HUES64 (cell line): Measurements from ENCODE around the gene TMEM259.

Experiments used
- H3K27ac ChIP-seq: 2 replicates; pipeline ENCODE4 v1.7.0; 2013; ENCODE audit warnings: low read depth, low read length, inconsistent platforms
- H3K27me3 ChIP-seq: 2 replicates; pipeline ENCODE4 v1.6.1; 2013; ENCODE audit warnings: mild to moderate bottlenecking, low read length; ENCODE audit not compliant: insufficient read depth
- H3K36me3 ChIP-seq: 2 replicates; pipeline ENCODE4 v1.6.1; 2013; ENCODE audit warnings: mild to moderate bottlenecking, low read length; ENCODE audit not compliant: insufficient read depth
- H3K4me1 ChIP-seq: 2 replicates; pipeline ENCODE4 v1.6.1; 2013; ENCODE audit warnings: mild to moderate bottlenecking, low read length, moderate library complexity; ENCODE audit not compliant: insufficient read depth
- H3K4me3 ChIP-seq: 2 replicates; pipeline ENCODE4 v1.5.1; 2013; ENCODE audit warnings: mild to moderate bottlenecking, low read length, moderate library complexity
- H3K9ac ChIP-seq: 2 replicates; pipeline ENCODE4 v1.6.1; 2013; ENCODE audit warnings: mild to moderate bottlenecking, low read depth, low read length
- H3K9me3 ChIP-seq: 2 replicates; pipeline ENCODE4 v1.6.1; 2013; ENCODE audit warnings: low read depth, low read length; ENCODE audit not compliant: insufficient read depth
- whole genome bisulfite sequencing: fragments of 150-250, 120-280 bp; methylation state at CpG from one replicate; pipeline ENCODE4 v1.1.7; 2013; ENCODE audit warnings: missing lambda C conversion rate; 5-methylcytosine and 5-hydroxymethylcytosine counted together

TMEM259 gene

GRCh38 chr19:973726-974563 lies 47.0 kb downstream of the TMEM259 start:
- peaks cover 34% of the 10 kb centered on the region for H3K36me3 ChIP-seq
- no peak overlapping the region for H3K4me3 ChIP-seq
- H3K4me1 ChIP-seq, result no peaks in the 10 kb centered on the region
- H3K9me3 ChIP-seq, result peaks cover 15% of the 10 kb centered on the region
- no peak overlapping the region for H3K27ac ChIP-seq
- no peaks in the 10 kb centered on the region for H3K27me3 ChIP-seq
- no peak overlapping the region for H3K9ac ChIP-seq
- 92% methylated on average over 28 of the region's 29 CpGs for WGBS

DNA sequence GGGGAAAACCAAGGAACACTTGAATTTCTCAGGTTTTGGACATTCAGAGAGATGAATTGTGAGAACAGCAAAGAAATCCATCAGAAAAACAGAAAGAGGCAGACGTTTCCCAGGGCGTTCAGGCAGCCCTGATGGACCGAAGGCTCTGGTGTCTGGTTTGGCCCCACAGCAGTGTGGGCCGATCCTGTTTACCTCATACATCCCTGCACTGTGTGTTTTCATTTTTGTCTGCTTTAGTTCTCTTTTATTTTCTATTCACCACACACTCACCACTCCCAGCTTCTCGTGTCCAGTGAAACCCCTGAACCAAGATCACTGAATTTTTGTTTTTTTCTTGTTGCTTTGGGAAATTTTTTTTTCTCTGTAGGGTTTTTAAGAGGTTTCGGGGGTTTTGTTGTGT lies 48.6 kb downstream of the TMEM259 start:
- Histone ChIP-seq H3K27ac (no peak overlapping the region), H3K4me3 (no peak overlapping the region), H3K27me3 (no peaks in the 10 kb centered on the region), H3K4me1 (no peaks in the 10 kb centered on the region), H3K9ac (no peak overlapping the region), H3K9me3 (peaks cover 15% of the 10 kb centered on the region), H3K36me3 (peaks cover 45% of the 10 kb centered on the region)
- 94% methylated on average over 5 of the region's 6 CpGs for WGBS

DNA sequence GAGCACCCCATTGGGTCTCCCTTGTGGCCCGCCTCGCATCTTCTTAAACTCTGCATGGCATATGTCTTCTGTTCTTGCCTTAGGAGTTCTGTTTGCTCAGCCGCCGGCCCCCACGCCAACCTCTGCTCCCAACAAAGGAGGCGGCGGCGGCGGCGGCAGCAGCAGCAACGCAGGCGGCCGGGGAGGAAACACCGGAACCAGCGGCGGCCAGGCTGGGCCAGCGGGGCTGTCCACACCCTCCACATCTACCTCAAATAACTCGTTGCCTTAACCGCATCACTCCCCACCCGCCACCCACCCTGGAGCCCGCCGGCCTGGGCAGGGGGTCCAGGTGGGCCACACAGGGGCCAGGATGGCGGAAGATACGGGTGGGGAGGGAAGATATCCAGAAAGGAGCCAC lies 49.1 kb downstream of the TMEM259 start:
- Histone ChIP-seq H3K4me1 (no peaks in the 10 kb centered on the region), H3K9me3 (peaks cover 15% of the 10 kb centered on the region), H3K27ac (no peak overlapping the region), H3K4me3 (no peak overlapping the region), H3K36me3 (peaks cover 49% of the 10 kb centered on the region), H3K27me3 (no peaks in the 10 kb centered on the region), H3K9ac (no peak overlapping the region)
- WGBS, result 92% methylated on average over 22 of the region's 24 CpGs

- no peaks in the 10 kb centered on the region for H3K4me1 ChIP-seq
- peaks cover 15% of the 10 kb centered on the region for H3K9me3 ChIP-seq
- H3K27ac ChIP-seq, result no peak overlapping the region
- no peak overlapping the region for H3K9ac ChIP-seq
- H3K4me3 ChIP-seq, result no peak overlapping the region
- no peaks in the 10 kb centered on the region for H3K27me3 ChIP-seq
- WGBS, result 93% methylated on average over 14 of the region's 14 CpGs
- H3K36me3 ChIP-seq, result peaks cover 56% of the 10 kb centered on the region
Measured at GRCh38 chr19:970695-971094, 50.2 kb downstream of the TMEM259 start.

GRCh38 chr19:966485-967088 lies 54.3 kb downstream of the TMEM259 start:
- Histone ChIP-seq H3K9me3 (peaks cover 15% of the 10 kb centered on the region), H3K27me3 (no peaks in the 10 kb centered on the region), H3K27ac (no peak overlapping the region), H3K36me3 (peaks cover 71% of the 10 kb centered on the region), H3K9ac (no peak overlapping the region), H3K4me1 (no peaks in the 10 kb centered on the region), H3K4me3 (no peak overlapping the region)
- WGBS, result 90% methylated on average over 17 of the region's 17 CpGs

DNA sequence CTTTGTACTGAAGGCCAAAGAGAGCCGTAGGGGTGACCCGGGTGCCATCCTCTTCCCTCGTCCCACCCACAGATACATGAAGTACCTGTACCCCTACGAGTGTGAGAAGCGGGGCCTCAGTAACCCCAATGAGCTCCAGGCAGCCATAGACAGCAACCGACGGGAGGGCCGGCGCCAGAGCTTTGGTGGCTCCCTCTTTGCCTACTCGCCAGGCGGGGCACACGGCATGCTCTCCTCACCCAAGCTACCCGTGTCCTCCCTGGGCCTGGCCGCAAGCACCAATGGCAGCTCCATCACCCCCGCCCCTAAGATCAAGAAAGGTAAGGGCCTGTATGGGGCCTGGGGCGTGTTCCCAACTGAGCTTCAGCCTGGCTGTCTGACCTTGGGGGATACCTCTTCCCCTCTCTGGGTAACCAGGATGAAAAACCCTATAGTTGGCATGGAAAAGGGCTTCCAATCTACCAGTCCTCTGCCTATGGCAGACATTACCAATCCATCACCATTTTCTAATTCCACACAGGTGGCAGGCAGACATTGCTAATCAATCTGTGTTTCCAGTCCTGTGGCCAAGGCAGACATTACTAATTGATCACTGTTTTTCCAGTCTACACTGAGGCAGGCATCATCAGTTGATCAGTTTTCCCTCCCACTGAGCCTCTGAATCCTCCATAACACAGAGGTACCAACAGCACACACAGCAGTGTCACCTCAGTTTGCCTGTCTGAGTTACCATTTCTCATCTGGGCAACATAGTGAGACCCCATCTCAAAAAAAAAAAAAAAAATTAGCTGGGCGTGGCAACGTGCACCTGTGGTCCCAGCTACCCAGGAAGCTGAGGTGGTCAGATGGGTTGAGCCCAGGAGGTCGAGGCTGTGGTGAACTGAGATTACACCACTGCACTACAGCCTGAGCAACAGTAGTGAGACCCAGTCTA lies 55.9 kb downstream of the TMEM259 start:
- 95% methylated on average over 19 of the region's 19 CpGs for WGBS

GRCh38 chr19:964116-964520 lies 56.8 kb downstream of the TMEM259 start:
- H3K27ac ChIP-seq, result no peak overlapping the region
- no peaks in the 10 kb centered on the region; the same call in 1 of the 2 replicates for H3K4me1 ChIP-seq
- no peaks in the 10 kb centered on the region for H3K27me3 ChIP-seq
- peaks cover 57% of the 10 kb centered on the region for H3K36me3 ChIP-seq
- H3K9ac ChIP-seq, result no peak overlapping the region
- 95% methylated on average over 16 of the region's 16 CpGs for WGBS
- H3K9me3 ChIP-seq, result 0 out of 2 replicates have a peak, but pooled peaks cover under 1% of the 10 kb centered on the region
- H3K4me3 ChIP-seq, result no peak overlapping the region

More for the DNA sequence above, 55.9 kb downstream of the TMEM259 start:
- Histone ChIP-seq H3K27ac (no peak overlapping the region), H3K9me3 (0 out of 2 replicates have a peak, but pooled peaks cover 4% of the 10 kb centered on the region), H3K36me3 (peaks cover 65% of the 10 kb centered on the region), H3K9ac (no peak overlapping the region), H3K27me3 (no peaks in the 10 kb centered on the region), H3K4me3 (no peak overlapping the region), H3K4me1 (no peaks in the 10 kb centered on the region; the same call in 1 of the 2 replicates)

- WGBS, result 81% methylated on average over 11 of the region's 11 CpGs
- Histone ChIP-seq H3K4me1 (no peaks in the 10 kb centered on the region; the same call in 1 of the 2 replicates), H3K27ac (no peak overlapping the region), H3K36me3 (peaks cover 55% of the 10 kb centered on the region), H3K4me3 (no peak overlapping the region), H3K9ac (no peak overlapping the region), H3K9me3 (no peaks in the 10 kb centered on the region), H3K27me3 (no peaks in the 10 kb centered on the region)
Measured at GRCh38 chr19:963486-963951, 57.4 kb downstream of the TMEM259 start.

DNA sequence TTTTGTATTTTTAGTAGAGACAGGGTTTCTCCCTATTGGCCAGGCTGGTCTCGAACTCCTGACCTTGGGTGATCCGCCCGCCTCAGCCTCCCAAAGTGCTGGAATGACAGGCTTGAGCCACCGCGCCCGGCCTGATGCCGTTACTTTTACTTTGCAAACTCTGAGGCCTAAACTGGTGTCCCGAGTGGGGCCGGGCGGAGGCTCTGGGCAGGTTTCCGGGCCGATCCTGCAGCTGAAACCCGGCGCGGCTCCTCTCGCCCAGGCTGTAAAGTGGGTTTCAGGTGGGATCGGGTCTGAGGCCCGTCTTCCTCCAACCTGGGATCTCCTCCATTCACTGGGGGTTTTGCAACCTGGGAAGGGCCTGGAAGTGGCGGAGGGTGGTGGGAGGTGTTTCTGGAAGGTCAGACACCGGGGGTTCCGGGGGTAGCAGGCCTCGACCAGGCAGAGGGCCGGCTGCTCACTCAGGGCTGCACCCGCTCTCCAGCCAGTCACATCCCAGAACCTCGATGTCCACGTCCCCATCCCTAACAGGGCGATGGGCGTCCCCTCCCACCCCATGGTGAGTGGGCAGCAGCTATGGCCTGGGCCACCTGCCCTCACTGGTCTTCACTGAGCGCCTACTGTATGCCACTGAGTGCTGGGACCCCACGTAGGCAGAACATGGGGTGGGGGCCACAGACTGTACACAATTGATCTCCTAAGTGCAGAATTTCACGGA lies 58.1 kb downstream of the TMEM259 start:
- peaks cover 51% of the 10 kb centered on the region for H3K36me3 ChIP-seq
- no peak overlapping the region for H3K27ac ChIP-seq
- H3K9ac ChIP-seq, result no peak overlapping the region
- H3K4me3 ChIP-seq, result no peak overlapping the region
- no peaks in the 10 kb centered on the region; the same call in 1 of the 2 replicates for H3K4me1 ChIP-seq
- 89% methylated on average over 30 of the region's 31 CpGs for WGBS
- H3K9me3 ChIP-seq, result no peaks in the 10 kb centered on the region
- no peaks in the 10 kb centered on the region for H3K27me3 ChIP-seq

DNA sequence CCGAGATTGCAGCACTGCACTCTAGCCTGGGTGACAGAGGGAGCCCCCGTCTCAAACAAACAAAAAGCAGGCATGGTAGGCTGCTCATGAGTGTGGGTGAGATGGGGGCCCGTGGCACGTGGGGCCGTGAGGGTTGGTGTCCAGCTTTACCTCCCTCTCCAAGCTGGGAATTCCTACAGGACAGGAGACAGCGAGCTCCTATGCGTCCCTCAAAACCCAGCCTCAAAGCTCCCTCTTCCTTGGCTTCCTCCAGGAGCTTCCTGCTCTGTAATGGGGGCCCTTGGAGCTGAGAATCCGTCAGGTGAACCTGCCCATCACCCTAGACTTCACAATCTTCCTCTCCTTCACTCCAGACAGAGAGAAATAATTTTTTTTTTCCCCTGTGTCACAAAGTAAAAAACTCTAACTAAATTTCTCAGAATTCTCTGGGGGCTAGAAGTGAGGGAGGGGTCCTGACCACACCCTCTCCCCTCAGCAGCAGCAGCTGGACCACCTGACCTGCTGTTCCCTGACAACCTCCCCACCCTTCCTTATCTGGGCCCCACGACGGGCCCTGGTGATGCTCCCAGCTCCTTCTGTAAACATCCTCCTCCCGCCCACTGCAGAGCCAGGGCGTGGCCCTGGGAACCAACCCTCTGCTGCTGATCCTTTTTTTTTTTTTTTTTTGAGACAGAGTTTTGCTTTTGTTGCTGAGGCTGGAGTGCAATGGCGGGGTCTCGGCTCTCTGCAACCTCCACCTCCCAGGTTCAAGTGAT lies 58.9 kb downstream of the TMEM259 start:
- H3K36me3 ChIP-seq, result peaks cover 45% of the 10 kb centered on the region
- WGBS, result 80% methylated on average over 14 of the region's 14 CpGs
- H3K4me3 ChIP-seq, result no peak overlapping the region
- no peaks in the 10 kb centered on the region for H3K27me3 ChIP-seq
- H3K9ac ChIP-seq, result no peak overlapping the region
- H3K4me1 ChIP-seq, result peaks cover 4% of the 10 kb centered on the region; the same call in 1 of the 2 replicates
- H3K27ac ChIP-seq, result no peak overlapping the region
- H3K9me3 ChIP-seq, result no peaks in the 10 kb centered on the region
